Cardiac fibroblast (primary cell): ENCODE data around the gene AQP7.
A peak's percentile ranks its signal among the peaks of the same experiment; 100 is the strongest.
"Not testable (repeated sequence)": the region's sequence is repeated elsewhere in the genome, so short reads cannot be mapped to it uniquely, and the experiment has no call there.

Experiments
- DNase-seq, 2 donors: peaks; one replicate each; pipeline versions ENCODE4 v3.0.0 to v3.0.0-alpha.2; 2010; ENCODE audit warnings: low read depth in 2 of 2
- H3K4me3 ChIP-seq, 2 donors: replicated peaks in 1 of 2; 1 replicate in 1 of 2; 2 replicates in 1 of 2; pipeline ENCODE4 v1.5.1; 2011; ENCODE audit warnings: low read depth in 2 of 2, low read length in 2 of 2, mild to moderate bottlenecking in 2 of 2, moderate library complexity in 1 of 2
- TF ChIP-seq, protein P1 (sequence below): IDR thresholded peaks from one replicate; pipeline ENCODE4 v1.5.1; 2011; ENCODE audit warnings: low read depth, mild to moderate bottlenecking, low read length, inconsistent platforms

The AQP7 gene

DNA sequence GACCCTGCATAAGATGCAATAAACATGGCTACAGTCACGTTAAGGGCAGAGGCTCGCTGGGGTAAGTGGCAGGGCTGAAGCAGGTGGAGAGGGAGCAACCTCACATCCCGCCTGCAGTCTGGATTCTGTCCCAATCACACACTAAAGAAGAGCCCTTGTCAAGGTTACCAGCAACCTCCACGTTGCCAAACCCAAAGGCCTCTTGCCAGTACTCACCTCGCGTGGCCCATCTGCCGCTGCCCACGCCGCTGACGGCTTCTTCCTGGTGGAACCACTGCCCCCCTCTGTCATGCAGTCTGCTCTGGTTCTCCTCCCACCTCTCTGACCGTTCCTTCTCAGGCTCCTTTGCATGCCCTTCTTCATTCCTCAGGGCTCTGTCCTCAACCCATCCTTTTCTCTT is 8.8 kb downstream of the AQP7 start:
- no peak overlapping the region for H3K4me3 ChIP-seq
- DNase-seq: no peak

DNA sequence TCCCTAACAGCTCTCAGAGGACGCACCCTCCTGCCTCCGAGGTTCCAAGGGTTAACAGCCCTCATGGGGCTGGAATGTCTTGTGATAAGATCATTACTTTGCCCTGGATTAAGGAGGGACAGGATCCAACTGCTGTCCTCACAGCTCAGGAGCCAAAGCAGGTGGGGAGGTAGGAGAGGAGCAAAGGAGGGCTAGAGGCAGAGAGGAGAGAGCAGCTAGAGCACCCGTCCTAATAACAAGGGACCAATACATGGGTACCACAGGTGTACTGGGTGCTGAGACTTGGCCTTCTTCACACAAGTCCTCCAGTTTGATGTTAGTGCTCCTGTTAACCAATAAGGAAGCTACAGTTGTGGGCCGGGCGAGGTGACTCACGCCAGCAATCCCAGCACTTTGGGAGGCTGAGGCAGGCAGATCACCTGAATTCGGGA is 9.8 kb downstream of the AQP7 start:
- not testable (repeated sequence) for H3K4me3 ChIP-seq, DNase-seq

More for the DNA sequence above, 8.8 kb downstream of the AQP7 start:
- TF ChIP-seq, protein P1, sequence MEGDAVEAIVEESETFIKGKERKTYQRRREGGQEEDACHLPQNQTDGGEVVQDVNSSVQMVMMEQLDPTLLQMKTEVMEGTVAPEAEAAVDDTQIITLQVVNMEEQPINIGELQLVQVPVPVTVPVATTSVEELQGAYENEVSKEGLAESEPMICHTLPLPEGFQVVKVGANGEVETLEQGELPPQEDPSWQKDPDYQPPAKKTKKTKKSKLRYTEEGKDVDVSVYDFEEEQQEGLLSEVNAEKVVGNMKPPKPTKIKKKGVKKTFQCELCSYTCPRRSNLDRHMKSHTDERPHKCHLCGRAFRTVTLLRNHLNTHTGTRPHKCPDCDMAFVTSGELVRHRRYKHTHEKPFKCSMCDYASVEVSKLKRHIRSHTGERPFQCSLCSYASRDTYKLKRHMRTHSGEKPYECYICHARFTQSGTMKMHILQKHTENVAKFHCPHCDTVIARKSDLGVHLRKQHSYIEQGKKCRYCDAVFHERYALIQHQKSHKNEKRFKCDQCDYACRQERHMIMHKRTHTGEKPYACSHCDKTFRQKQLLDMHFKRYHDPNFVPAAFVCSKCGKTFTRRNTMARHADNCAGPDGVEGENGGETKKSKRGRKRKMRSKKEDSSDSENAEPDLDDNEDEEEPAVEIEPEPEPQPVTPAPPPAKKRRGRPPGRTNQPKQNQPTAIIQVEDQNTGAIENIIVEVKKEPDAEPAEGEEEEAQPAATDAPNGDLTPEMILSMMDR: no peak

DNA sequence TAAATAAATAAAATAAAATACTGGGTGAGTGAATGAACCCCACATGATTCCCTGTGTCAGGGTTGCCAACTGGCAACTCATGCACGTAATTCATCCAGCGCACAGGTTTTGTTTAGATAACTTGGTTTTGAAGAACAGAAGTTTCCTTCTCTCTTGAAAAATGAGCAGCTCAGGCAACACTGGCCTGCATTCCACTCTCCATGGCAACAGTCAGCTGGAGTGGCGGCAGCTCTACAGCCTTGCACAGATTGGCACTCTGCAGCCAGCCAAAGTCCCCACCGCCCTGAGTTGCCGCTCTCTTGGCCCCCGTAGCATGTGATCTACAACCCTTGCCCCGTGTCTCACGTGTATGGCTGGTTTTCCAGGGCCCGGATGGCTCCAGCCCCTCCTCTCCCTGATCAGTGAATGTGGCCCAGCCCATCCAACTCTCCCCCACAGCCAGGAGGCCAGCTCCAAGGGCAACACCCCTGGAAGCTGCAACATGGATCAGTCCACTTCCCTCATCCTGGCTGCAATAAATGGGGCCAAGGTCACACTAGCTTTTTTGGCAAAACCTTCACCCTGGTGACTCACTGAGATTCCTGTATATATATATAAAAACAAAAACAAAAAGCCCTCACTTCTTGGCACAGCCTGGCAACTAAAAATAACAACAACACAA is 11.1 kb downstream of the AQP7 start:
- not testable (repeated sequence) for H3K4me3 ChIP-seq
- peak; percentile 97 to 99 for DNase-seq

DNA sequence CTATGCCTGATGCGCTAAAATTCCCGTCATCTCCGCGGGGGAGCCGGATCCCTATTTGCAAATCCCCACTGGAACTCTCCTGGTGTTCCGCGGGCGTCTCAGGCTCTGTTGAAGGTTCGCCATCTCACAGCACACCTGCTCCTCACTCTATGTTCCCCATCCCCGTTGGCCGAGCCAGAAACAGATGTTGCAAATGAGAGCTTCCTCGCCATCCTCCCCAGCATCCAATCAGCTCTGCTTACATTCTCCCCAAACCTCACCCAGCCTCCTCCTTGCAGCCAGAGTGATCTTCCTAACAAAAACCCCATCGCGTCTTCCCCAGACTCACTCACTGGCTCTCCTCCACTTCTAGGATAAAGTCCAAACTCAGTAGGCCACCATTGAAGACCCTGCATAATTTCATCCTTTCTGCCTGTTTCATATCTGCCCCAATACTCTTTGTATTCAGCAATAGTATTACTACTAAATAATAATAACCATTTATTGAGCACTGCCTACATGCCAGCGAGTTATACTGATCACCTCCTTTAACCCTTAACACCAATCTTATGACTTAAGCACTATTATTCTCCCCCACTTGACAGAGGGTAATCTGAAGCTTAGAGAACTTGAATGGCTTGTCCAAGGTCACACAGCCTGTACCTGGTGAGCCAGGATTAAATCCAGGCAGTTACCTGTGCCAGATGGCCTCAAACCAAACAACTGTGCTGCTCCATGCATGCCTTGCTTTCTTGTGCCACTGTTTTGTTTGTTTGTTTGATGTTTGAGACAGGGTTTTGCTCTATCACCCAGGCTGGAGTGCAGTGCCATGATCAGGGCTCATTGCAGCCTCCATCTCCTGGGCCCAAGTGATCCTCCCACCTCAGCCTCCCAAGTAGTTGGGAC is 14.0 kb downstream of the AQP7 start:
- H3K4me3 ChIP-seq: no peak overlapping the region
- no peak for DNase-seq
- TF ChIP-seq, protein P1: no peak

DNA sequence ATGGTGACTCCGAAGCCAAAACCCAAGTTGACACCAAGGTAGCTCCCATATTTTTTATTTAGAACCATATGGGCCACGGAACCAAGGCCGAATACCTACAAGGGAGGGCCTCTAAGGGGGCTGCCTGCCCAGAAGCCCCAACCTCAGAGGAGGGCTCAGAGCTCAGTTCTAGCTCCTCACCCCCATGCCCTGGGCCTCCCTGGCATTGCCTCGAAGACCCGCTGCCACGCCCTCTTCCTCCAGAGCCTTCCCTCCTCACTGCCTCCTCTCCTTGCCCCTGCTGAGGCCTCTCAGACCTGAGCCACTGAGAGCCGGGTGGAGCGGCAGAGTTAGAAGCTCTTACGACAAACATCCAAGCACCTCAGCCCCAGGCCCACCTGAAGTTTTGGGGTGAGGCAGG is 15.4 kb downstream of the AQP7 start:
- not testable (repeated sequence) for H3K4me3 ChIP-seq, DNase-seq

DNA sequence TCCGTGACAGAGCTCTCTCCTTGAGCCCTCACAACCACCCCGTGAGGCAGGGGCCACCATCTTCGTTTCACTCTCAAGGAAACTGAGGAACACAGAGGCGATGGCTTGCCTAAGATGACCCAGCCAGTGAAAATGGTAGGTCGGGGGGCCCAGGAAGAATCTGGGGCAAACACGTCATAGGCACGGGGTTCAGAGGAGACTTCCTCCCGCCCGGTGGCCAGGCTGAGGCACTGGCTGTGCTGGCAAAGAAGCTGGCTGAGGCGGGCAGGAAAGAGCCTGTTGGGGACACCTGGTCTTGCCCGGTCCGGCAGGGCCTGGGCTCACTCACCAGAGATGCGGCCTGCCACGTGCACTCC is 15.7 kb downstream of the AQP7 start:
- DNase-seq, H3K4me3 ChIP-seq: not testable (repeated sequence)

DNA sequence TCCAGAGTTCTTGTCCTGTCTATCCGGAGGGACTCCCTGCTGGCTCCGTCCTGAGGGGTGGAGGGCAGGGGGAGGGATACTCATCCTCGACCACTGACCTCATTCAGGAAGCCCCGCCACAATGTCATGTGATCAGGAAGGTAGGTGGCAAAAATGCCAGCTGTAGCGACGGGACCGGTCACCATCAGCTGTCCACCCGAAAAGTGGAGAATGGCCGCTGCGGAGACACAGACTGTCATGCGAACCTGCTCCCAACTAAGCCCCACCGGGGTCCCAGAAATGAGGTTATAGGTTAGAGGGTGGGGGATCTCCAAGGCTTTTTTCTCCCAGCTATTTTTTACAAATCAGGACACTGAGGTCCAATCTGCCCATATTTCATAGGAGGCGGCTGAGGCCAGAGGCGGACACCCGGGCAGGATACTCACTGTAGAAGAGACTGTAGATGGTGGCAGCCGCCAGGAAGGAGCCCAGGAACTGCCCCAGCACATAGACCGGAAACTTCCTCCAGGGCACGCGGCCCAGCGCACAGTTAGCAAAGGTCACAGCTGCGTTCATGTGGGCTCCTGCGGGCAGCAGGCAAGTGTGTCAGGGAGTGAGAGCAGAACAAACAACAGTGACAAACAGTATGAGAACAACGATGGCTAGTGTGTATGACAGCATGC is 16.3 kb downstream of the AQP7 start:
- not testable (repeated sequence) for DNase-seq, H3K4me3 ChIP-seq

DNA sequence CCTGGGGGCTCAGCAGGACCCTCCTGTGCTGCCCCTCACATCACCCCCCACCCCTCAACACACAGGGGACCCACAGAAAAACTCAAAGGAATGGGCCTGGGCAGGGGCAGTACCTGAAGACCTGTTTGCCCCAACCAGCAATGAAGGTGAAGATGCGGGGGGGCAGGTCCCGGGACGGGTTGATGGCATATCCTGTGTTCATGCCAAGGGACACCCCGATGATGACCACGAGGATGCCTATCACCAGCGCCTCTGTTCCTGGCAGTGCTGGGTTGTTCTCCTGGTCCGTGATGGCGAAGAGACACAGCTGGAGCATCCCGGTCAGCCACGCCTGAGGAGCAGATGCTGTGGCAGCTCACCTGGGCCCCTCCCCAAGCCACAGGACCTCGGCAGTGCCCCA is 16.8 kb downstream of the AQP7 start:
- not testable (repeated sequence) for DNase-seq, H3K4me3 ChIP-seq

GRCh38 chr9:33383396-33383795 is 19.0 kb downstream of the AQP7 start:
- DNase-seq, H3K4me3 ChIP-seq: not testable (repeated sequence)

DNA sequence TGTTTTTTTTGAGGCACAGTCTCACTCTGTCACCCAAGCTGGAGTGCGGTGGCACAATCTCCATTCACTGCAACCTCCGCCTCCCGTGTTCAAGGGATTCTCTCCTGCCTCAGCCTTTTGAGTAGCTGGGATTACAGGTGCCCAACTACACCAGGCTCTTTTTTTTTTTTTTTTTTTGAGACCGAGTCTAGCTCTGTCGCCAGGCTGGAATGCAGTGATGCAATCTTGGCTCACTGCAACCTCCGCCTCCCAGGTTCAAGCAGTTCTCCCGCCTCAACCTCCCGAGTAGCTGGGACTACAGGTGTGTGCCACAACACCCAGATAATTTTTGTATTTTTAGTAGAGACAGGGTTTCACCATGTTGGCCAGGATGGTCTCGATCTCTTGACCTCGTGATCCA is 20.0 kb downstream of the AQP7 start:
- not testable (repeated sequence) for DNase-seq, H3K4me3 ChIP-seq

- DNase-seq: no peak
- no peak overlapping the region for H3K4me3 ChIP-seq
- TF ChIP-seq, protein P1: no peak
Observed at GRCh38 chr9:33381231-33381791, 21.1 kb downstream of the AQP7 start.
